ENCODE results near the gene BDKRB2.

BDKRB2 gene

GRCh38 chr14:96285667-96286066 is 81.0 kb downstream of the BDKRB2 start:
- Histone ChIP-seq H3K9me3 (replicated peaks; ENCODE audit: insufficient read depth, low read length) (no peaks in the 10 kb centered on the region), H4K20me1 (ENCODE audit: insufficient read depth, low read length) (no peaks in the 10 kb centered on the region), H3K27me3 (replicated peaks; ENCODE audit: insufficient read depth, low read length) (no peaks in the 10 kb centered on the region), H3K9me2 (replicated peaks; ENCODE audit: insufficient read depth, low read length) (no peaks in the 10 kb centered on the region), H3F3A (ENCODE audit: insufficient read depth, low read length) (no peaks in the 10 kb centered on the region), H3K9ac (ENCODE audit: low read length) (no peak overlapping the region), H3K36me3 (replicated peaks; ENCODE audit: insufficient read depth, low read length) (no peaks in the 10 kb centered on the region), H2AFZ (ENCODE audit: low read length) (no peak overlapping the region), H3K4me1 (ENCODE audit: low read length) (no peaks in the 10 kb centered on the region), H3K4me3 (ENCODE audit: low read length) (no peak overlapping the region), H3K4me2 (ENCODE audit: low read depth, low read length) (no peak overlapping the region), H3K79me2 (ENCODE audit: low read length) (no peaks in the 10 kb centered on the region), H3K27ac (ENCODE audit: low read length) (no peak overlapping the region)
- no peak for TF ChIP-seq CTCF (IDR thresholded peaks at IDR 0.05; ENCODE audit: low read length)
- no peak for TF ChIP-seq EZH2 (optimal IDR thresholded peaks at IDR 0.05; ENCODE audit: low read depth, low read length)
- TF ChIP-seq EZH2phosphoT487 (IDR thresholded peaks at IDR 0.05; ENCODE audit: low read length), result no peak
- no peak for DNase-seq

- Histone ChIP-seq H3K27ac (ENCODE audit: low read length) (no peak overlapping the region), H3K36me3 (replicated peaks; ENCODE audit: insufficient read depth, low read length) (no peaks in the 10 kb centered on the region), H3F3A (ENCODE audit: insufficient read depth, low read length) (no peaks in the 10 kb centered on the region), H4K20me1 (ENCODE audit: insufficient read depth, low read length) (no peaks in the 10 kb centered on the region), H2AFZ (ENCODE audit: low read length) (no peak overlapping the region), H3K79me2 (ENCODE audit: low read length) (no peaks in the 10 kb centered on the region), H3K4me1 (ENCODE audit: low read length) (no peaks in the 10 kb centered on the region), H3K4me2 (ENCODE audit: low read depth, low read length) (no peak overlapping the region), H3K4me3 (ENCODE audit: low read length) (no peak overlapping the region), H3K9me2 (replicated peaks; ENCODE audit: insufficient read depth, low read length) (no peaks in the 10 kb centered on the region), H3K9ac (ENCODE audit: low read length) (no peak overlapping the region), H3K9me3 (replicated peaks; ENCODE audit: insufficient read depth, low read length) (no peaks in the 10 kb centered on the region), H3K27me3 (replicated peaks; ENCODE audit: insufficient read depth, low read length) (no peaks in the 10 kb centered on the region)
- DNase-seq, result no peak
- TF ChIP-seq CTCF (IDR thresholded peaks at IDR 0.05; ENCODE audit: low read length), result no peak
- TF ChIP-seq EZH2 (optimal IDR thresholded peaks at IDR 0.05; ENCODE audit: low read depth, low read length), result no peak
- no peak for TF ChIP-seq EZH2phosphoT487 (IDR thresholded peaks at IDR 0.05; ENCODE audit: low read length)
Observed at GRCh38 chr14:96286251-96286650, 81.6 kb downstream of the BDKRB2 start.

- H3K27me3 ChIP-seq (replicated peaks; ENCODE audit: insufficient read depth, low read length), result no peaks in the 10 kb centered on the region
- no peak for DNase-seq
- no peak overlapping the region for H3K4me2 ChIP-seq (ENCODE audit: low read depth, low read length)
- H4K20me1 ChIP-seq (ENCODE audit: insufficient read depth, low read length), result no peaks in the 10 kb centered on the region
- H2AFZ ChIP-seq (ENCODE audit: low read length), result no peak overlapping the region
- H3K4me1 ChIP-seq (ENCODE audit: low read length), result no peaks in the 10 kb centered on the region
- H3K9ac ChIP-seq (ENCODE audit: low read length), result no peak overlapping the region
- no peaks in the 10 kb centered on the region for H3K9me3 ChIP-seq (replicated peaks; ENCODE audit: insufficient read depth, low read length)
- TF ChIP-seq EZH2phosphoT487 (IDR thresholded peaks at IDR 0.05; ENCODE audit: low read length) (no peak), EZH2 (optimal IDR thresholded peaks at IDR 0.05; ENCODE audit: low read depth, low read length) (no peak), CTCF (IDR thresholded peaks at IDR 0.05; ENCODE audit: low read length) (no peak)
- H3F3A ChIP-seq (ENCODE audit: insufficient read depth, low read length), result no peaks in the 10 kb centered on the region
- no peaks in the 10 kb centered on the region for H3K36me3 ChIP-seq (replicated peaks; ENCODE audit: insufficient read depth, low read length)
- no peak overlapping the region for H3K27ac ChIP-seq (ENCODE audit: low read length)
- no peak overlapping the region for H3K4me3 ChIP-seq (ENCODE audit: low read length)
- no peaks in the 10 kb centered on the region for H3K9me2 ChIP-seq (replicated peaks; ENCODE audit: insufficient read depth, low read length)
- H3K79me2 ChIP-seq (ENCODE audit: low read length), result no peaks in the 10 kb centered on the region
Observed at GRCh38 chr14:96287856-96288255, 83.2 kb downstream of the BDKRB2 start.
